Keratinocyte (primary cell): ENCODE data around the gene MSTN.

Source experiments
- EZH2 ChIP-seq: IDR thresholded peaks from one replicate; pipeline ENCODE4 v1.6.1; 2012; ENCODE audit warnings: inconsistent platforms, mild to moderate bottlenecking, low read length, moderate library complexity
- TF ChIP-seq, protein P1 (sequence below), 3 experiments: IDR thresholded peaks in 1 of 3; conservative IDR thresholded peaks in 1 of 3; optimal IDR thresholded peaks in 1 of 3; 2 replicates in 2 of 3; 3 replicates in 1 of 3; pipeline versions ENCODE3 to v1.5.1; 2011; ENCODE audit warnings: low read length in 3 of 3, mild to moderate bottlenecking in 3 of 3, moderate library complexity in 2 of 3, control low read depth in 1 of 3, inconsistent platforms in 1 of 3; ENCODE audit not compliant: insufficient read depth in 2 of 3; ENCODE audit errors: extremely low read depth in 1 of 3

- TF ChIP-seq, protein P1, sequence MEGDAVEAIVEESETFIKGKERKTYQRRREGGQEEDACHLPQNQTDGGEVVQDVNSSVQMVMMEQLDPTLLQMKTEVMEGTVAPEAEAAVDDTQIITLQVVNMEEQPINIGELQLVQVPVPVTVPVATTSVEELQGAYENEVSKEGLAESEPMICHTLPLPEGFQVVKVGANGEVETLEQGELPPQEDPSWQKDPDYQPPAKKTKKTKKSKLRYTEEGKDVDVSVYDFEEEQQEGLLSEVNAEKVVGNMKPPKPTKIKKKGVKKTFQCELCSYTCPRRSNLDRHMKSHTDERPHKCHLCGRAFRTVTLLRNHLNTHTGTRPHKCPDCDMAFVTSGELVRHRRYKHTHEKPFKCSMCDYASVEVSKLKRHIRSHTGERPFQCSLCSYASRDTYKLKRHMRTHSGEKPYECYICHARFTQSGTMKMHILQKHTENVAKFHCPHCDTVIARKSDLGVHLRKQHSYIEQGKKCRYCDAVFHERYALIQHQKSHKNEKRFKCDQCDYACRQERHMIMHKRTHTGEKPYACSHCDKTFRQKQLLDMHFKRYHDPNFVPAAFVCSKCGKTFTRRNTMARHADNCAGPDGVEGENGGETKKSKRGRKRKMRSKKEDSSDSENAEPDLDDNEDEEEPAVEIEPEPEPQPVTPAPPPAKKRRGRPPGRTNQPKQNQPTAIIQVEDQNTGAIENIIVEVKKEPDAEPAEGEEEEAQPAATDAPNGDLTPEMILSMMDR (optimal IDR thresholded peaks at IDR 0.05 in 1 of 3, IDR thresholded peaks at IDR 0.05 in 1 of 3, conservative IDR thresholded peaks at IDR 0.05 in 1 of 3; ENCODE audit: extremely low read depth in 1 of 3, insufficient read depth in 2 of 3, low read length in 3 of 3): no peak
- no peak for TF ChIP-seq EZH2
Observed at GRCh38 chr2:190036071-190036470, 26.5 kb downstream of the MSTN start.
